Hepatocyte (in vitro differentiated cells): ENCODE data around the gene NOS1AP. TPM values are rescaled to one million over a fixed set of nuclear protein-coding genes. Genes with fewer than 3 reads are reported as not detected.

Experiments used
- DNase-seq: peaks from one replicate; pipeline ENCODE4 v3.0.0-alpha.2; 2016; ENCODE audit warnings: low spot score
- H2AFZ ChIP-seq: fragments of 200-600 bp; sonication (generic); 2 replicates; pipeline ENCODE4 v1.6.0; 2016; ENCODE audit warnings: antibody characterized with exemption, mild to moderate bottlenecking
- H3K27ac ChIP-seq: fragments of 200-600 bp; sonication (generic); 2 replicates; pipeline ENCODE4 v1.5.1; 2016; ENCODE audit warnings: mild to moderate bottlenecking
- H3K27me3 ChIP-seq: fragments of 200-600 bp; sonication (generic); 2 replicates; pipeline ENCODE4 v1.6.1; 2016
- H3K36me3 ChIP-seq: fragments of 200-600 bp; sonication (generic); replicated peaks from 2 replicates; pipeline ENCODE4 v1.5.1; 2016; ENCODE audit warnings: low read depth; ENCODE audit not compliant: insufficient read depth
- H3K4me1 ChIP-seq: fragments of 200-600 bp; sonication (generic); 2 replicates; pipeline ENCODE4 v1.5.1; 2016; ENCODE audit warnings: mild to moderate bottlenecking, moderate library complexity; ENCODE audit not compliant: insufficient read depth
- H3K4me2 ChIP-seq: fragments of 200-600 bp; sonication (generic); 2 replicates; pipeline ENCODE4 v1.6.0; 2016
- H3K4me3 ChIP-seq: fragments of 200-600 bp; sonication (generic); 2 replicates; pipeline ENCODE4 v1.5.1; 2016; ENCODE audit warnings: mild to moderate bottlenecking
- H3K79me2 ChIP-seq: fragments of 200-600 bp; sonication (generic); 2 replicates; pipeline ENCODE4 v1.6.0; 2017; ENCODE audit warnings: mild to moderate bottlenecking
- H3K9me2 ChIP-seq: fragments of 200-600 bp; sonication (generic); replicated peaks from 2 replicates; pipeline ENCODE4 v1.6.0; 2017; ENCODE audit warnings: mild to moderate bottlenecking; ENCODE audit not compliant: insufficient read depth
- H3K9me3 ChIP-seq: fragments of 200-600 bp; sonication (generic); 2 replicates; pipeline ENCODE4 v1.5.1; 2016; ENCODE audit warnings: low read depth, mild to moderate bottlenecking
- H4K20me1 ChIP-seq: fragments of 200-600 bp; sonication (generic); 2 replicates; pipeline ENCODE4 v1.6.0; 2016; ENCODE audit warnings: mild to moderate bottlenecking; ENCODE audit not compliant: insufficient read depth, poor library complexity, severe bottlenecking
- CTCF ChIP-seq: fragments of 200-600 bp; sonication (generic); IDR thresholded peaks from 2 replicates; pipeline ENCODE4 v1.5.1; 2016; ENCODE audit warnings: antibody characterized with exemption, mild to moderate bottlenecking; ENCODE audit not compliant: poor library complexity
- EZH2 ChIP-seq: fragments of 200-600 bp; sonication (generic); IDR thresholded peaks from 2 replicates; pipeline ENCODE4 v1.6.1; 2016; ENCODE audit warnings: antibody characterized with exemption, mild to moderate bottlenecking, borderline replicate concordance
- EZH2phosphoT487 ChIP-seq: fragments of 200-600 bp; sonication (generic); IDR thresholded peaks from one replicate; pipeline ENCODE4 v1.6.1; 2018; ENCODE audit warnings: antibody characterized with exemption, mild to moderate bottlenecking, low read depth, moderate library complexity; ENCODE audit not compliant: unreplicated experiment, severe bottlenecking
- WGBS: methylation state at CpG from one replicate; pipeline ENCODE4 v1.1.6; 2016; ENCODE audit warnings: low lambda C conversion rate; ENCODE audit errors: missing lambda C conversion rate; 5-methylcytosine and 5-hydroxymethylcytosine counted together
- polyA plus RNA-seq: library from polyadenylated mRNA; unstranded; fragments of >200 nt; fragmentation: Nextera tagmentation; extraction: Ambion mirVana; gene quantifications from 2 replicates; pipeline ENCODE4 v1.2.1, GENCODE V29; 2016
- total RNA-seq: library from RNA; depleted of rRNA; stranded (reverse); fragments of >200 nt; gene quantifications from 2 replicates; pipeline ENCODE4 v1.2.3, GENCODE V29; 2014

Gene NOS1AP
- total and polyA plus RNA-seq, 2 experiments from 2014 or later, result 0.97 to 4.4 TPM

GRCh38 chr1:162366671-162367070 lies 297.2 kb downstream of the NOS1AP start:
- Histone ChIP-seq H3K79me2 (no peaks in the 10 kb centered on the region), H3K9me3 (no peaks in the 10 kb centered on the region), H3K36me3 (no peaks in the 10 kb centered on the region), H3K27ac (no peak overlapping the region), H3K9me2 (no peaks in the 10 kb centered on the region), H3K4me2 (no peak overlapping the region), H4K20me1 (no peaks in the 10 kb centered on the region), H3K4me3 (no peak overlapping the region), H3K27me3 (no peaks in the 10 kb centered on the region), H3K4me1 (peaks cover 7% of the 10 kb centered on the region), H2AFZ (no peak overlapping the region)
- WGBS, result 94% methylated on average over 9 of the region's 9 CpGs
- DNase-seq, result no peak
- no peak for TF ChIP-seq CTCF
- no peak for TF ChIP-seq EZH2
- no peak for TF ChIP-seq EZH2phosphoT487

GRCh38 chr1:162367073-162367472 lies 297.6 kb downstream of the NOS1AP start:
- 98% methylated on average over 36 of the region's 36 CpGs for WGBS
- no peak overlapping the region for H2AFZ ChIP-seq

GRCh38 chr1:162367772-162368171 lies 298.3 kb downstream of the NOS1AP start:
- DNase-seq, result no peak
- Histone ChIP-seq H3K27ac (no peak overlapping the region), H3K9me2 (no peaks in the 10 kb centered on the region), H3K9me3 (no peaks in the 10 kb centered on the region), H3K36me3 (no peaks in the 10 kb centered on the region), H3K4me3 (no peak overlapping the region), H3K4me1 (peaks cover 7% of the 10 kb centered on the region), H3K79me2 (no peaks in the 10 kb centered on the region), H3K27me3 (no peaks in the 10 kb centered on the region), H3K4me2 (no peak overlapping the region), H4K20me1 (no peaks in the 10 kb centered on the region), H2AFZ (no peak overlapping the region)
- whole genome bisulfite sequencing, result 76% methylated on average over 10 of the region's 10 CpGs
- TF ChIP-seq EZH2 (no peak), CTCF (no peak), EZH2phosphoT487 (no peak)

More at GRCh38 chr1:162367073-162367472, 297.6 kb downstream of the NOS1AP start:
- Histone ChIP-seq H3K4me2 (no peak overlapping the region), H3K4me3 (no peak overlapping the region), H3K27ac (no peak overlapping the region), H3K79me2 (no peaks in the 10 kb centered on the region), H4K20me1 (no peaks in the 10 kb centered on the region), H3K27me3 (no peaks in the 10 kb centered on the region), H3K9me3 (no peaks in the 10 kb centered on the region), H3K9me2 (no peaks in the 10 kb centered on the region), H3K36me3 (no peaks in the 10 kb centered on the region), H3K4me1 (peaks cover 7% of the 10 kb centered on the region)
- DNase-seq, result no peak
- TF ChIP-seq EZH2phosphoT487 (no peak), CTCF (no peak), EZH2 (no peak)

- no peak for DNase-seq
- Histone ChIP-seq H2AFZ (no peak overlapping the region), H3K79me2 (no peaks in the 10 kb centered on the region), H3K27me3 (no peaks in the 10 kb centered on the region), H3K9me3 (no peaks in the 10 kb centered on the region), H3K36me3 (no peaks in the 10 kb centered on the region), H3K4me1 (peaks cover 7% of the 10 kb centered on the region), H4K20me1 (no peaks in the 10 kb centered on the region), H3K9me2 (no peaks in the 10 kb centered on the region), H3K27ac (no peak overlapping the region), H3K4me3 (no peak overlapping the region), H3K4me2 (no peak overlapping the region)
- WGBS, result 58% methylated on average over 4 of the region's 4 CpGs
- TF ChIP-seq EZH2 (no peak), EZH2phosphoT487 (no peak), CTCF (no peak)
Observed at GRCh38 chr1:162368451-162368850, 299.0 kb downstream of the NOS1AP start.
